GM12878 (cell line): ENCODE data around the gene CENPC. TPM values are rescaled to one million over a fixed set of nuclear protein-coding genes. Genes with fewer than 3 reads are reported as not detected.

Experiments
- ATAC-seq: fragments of 200-7000 bp; cut with Tn5 transposase; 3 replicates; pipeline ENCODE4 v1.9.1; 2020; ENCODE audit warnings: mild to moderate bottlenecking, moderate library complexity
- BruUV-seq: library from RNA; stranded (reverse); fragments of 400-500 nt; replicated peaks from 2 replicates; lab custom pipeline; 2021; lab: Mats Ljungman, UMichigan
- CTCF ChIA-PET: fragments of 300-600 bp; sonication (Branson Sonifier 250); formaldehyde crosslinking; extraction: SDS; loops from one replicate; lab custom pipeline; 2021; ENCODE audit warnings: inconsistent platforms; lab: Yijun Ruan, JAX
- POLR2A ChIA-PET: fragments of 350-600 bp; formaldehyde crosslinking; extraction: SDS; loops from one replicate; lab custom pipeline; 2021; ENCODE audit warnings: inconsistent platforms; lab: Charles Lee
- RAD21 ChIA-PET: fragments of 300-600 bp; sonication (Branson Sonifier 250); formaldehyde crosslinking; loops from one replicate; lab custom pipeline; 2023; ENCODE audit warnings: antibody characterized with exemption; ENCODE audit not compliant: unreplicated experiment; lab: Charles Lee
- SMC1A ChIA-PET: fragments of 300-600 bp; sonication (Branson Sonifier 250); formaldehyde crosslinking; loops from one replicate; lab custom pipeline; 2023; ENCODE audit not compliant: unreplicated experiment, uncharacterized antibody; lab: Charles Lee
- DNase-seq: peaks from one replicate; pipeline ENCODE4 v3.0.0-alpha.2; 2011; ENCODE audit warnings: low read depth, low spot score
- FAIRE-seq: peaks from 3 replicates; lab custom pipeline; 2011; peaks lifted over from hg19 to GRCh38; lab: Jason Lieb, UNC
- H2AFZ ChIP-seq: 2 replicates; pipeline ENCODE4 v1.6.0; 2011; ENCODE audit warnings: low read depth, low read length, control low read depth; ENCODE audit not compliant: control insufficient read depth
- H3K27ac ChIP-seq: 2 replicates; pipeline ENCODE4 v1.5.1; 2011; ENCODE audit warnings: control low read depth; ENCODE audit not compliant: control insufficient read depth, insufficient read depth
- H3K27me3 ChIP-seq, 2 experiments: replicated peaks in 1 of 2; 2 replicates each; pipeline versions ENCODE4 v1.6.0 to v1.6.1; 2011; ENCODE audit warnings: low read length in 1 of 2; ENCODE audit not compliant: control insufficient read depth in 2 of 2, insufficient read depth in 2 of 2
- H3K36me3 ChIP-seq, 2 experiments: 2 replicates each; pipeline ENCODE4 v1.5.1; 2011; ENCODE audit warnings: low read length in 1 of 2; ENCODE audit not compliant: control insufficient read depth in 2 of 2, insufficient read depth in 2 of 2
- H3K4me1 ChIP-seq: 2 replicates; pipeline ENCODE4 v1.6.1; 2011; ENCODE audit warnings: mild to moderate bottlenecking, low read length, moderate library complexity, mixed read lengths; ENCODE audit not compliant: control insufficient read depth, insufficient read depth
- H3K4me2 ChIP-seq: 2 replicates; pipeline ENCODE4 v1.6.0; 2011; ENCODE audit warnings: control low read depth; ENCODE audit not compliant: control insufficient read depth, insufficient read depth
- H3K4me3 ChIP-seq: fragments of 200-600 bp; sonication (generic); 2 replicates; pipeline ENCODE4 v1.5.1; 2016
- H3K79me2 ChIP-seq: 2 replicates; pipeline ENCODE4 v1.6.0; 2011; ENCODE audit warnings: low read length; ENCODE audit not compliant: control insufficient read depth, insufficient read depth
- H3K9ac ChIP-seq: 2 replicates; pipeline ENCODE4 v1.8.0; 2011; ENCODE audit warnings: low read length, control low read depth, mixed read lengths; ENCODE audit not compliant: control insufficient read depth, insufficient read depth
- H3K9me3 ChIP-seq: replicated peaks from 3 replicates; pipeline ENCODE4 v1.5.1; 2011; ENCODE audit warnings: mild to moderate bottlenecking, low read length; ENCODE audit not compliant: control insufficient read depth, insufficient read depth
- H4K20me1 ChIP-seq: 2 replicates; pipeline ENCODE4 v1.6.0; 2011; ENCODE audit not compliant: control insufficient read depth, insufficient read depth
- CEBPB ChIP-seq, 2 experiments: fragments of 150-350 bp in 1 of 2; IDR thresholded peaks; 2 replicates each; pipeline ENCODE4 v1.6.1; 2012 to 2014; ENCODE audit warnings: low read depth in 2 of 2, low read length in 2 of 2, borderline replicate concordance in 1 of 2, inconsistent platforms in 1 of 2
- CHD1 ChIP-seq: IDR thresholded peaks from 2 replicates; pipeline ENCODE4 v1.6.1; 2012; ENCODE audit warnings: low read depth, low read length, improper control_type of control experiment
- CHD2 ChIP-seq: IDR thresholded peaks from 2 replicates; pipeline ENCODE4 v1.6.1; 2011; ENCODE audit warnings: low read depth, low read length, improper control_type of control experiment, borderline replicate concordance
- CHD4 ChIP-seq: fragments of 200-600 bp; sonication (generic); IDR thresholded peaks from 2 replicates; pipeline ENCODE4 v1.6.1; 2016; ENCODE audit warnings: mild to moderate bottlenecking
- NFXL1 ChIP-seq: fragments of 450-650 bp; IDR thresholded peaks from 2 replicates; pipeline ENCODE4 v1.6.1; 2017; ENCODE audit warnings: antibody characterized with exemption, mild to moderate bottlenecking, borderline replicate concordance
- NR2F1 ChIP-seq: fragments of 450-650 bp; conservative IDR thresholded peaks from 2 replicates; pipeline ENCODE4 v1.6.1; 2017; ENCODE audit warnings: mild to moderate bottlenecking
- RUNX3 ChIP-seq: IDR thresholded peaks from 2 replicates; pipeline ENCODE4 v1.6.1; 2012; ENCODE audit warnings: low read length, inconsistent platforms
- SMC3 ChIP-seq: IDR thresholded peaks from 2 replicates; pipeline ENCODE4 v1.6.1; 2011; ENCODE audit warnings: low read length, improper control_type of control experiment, borderline replicate concordance
- STAT3 ChIP-seq: IDR thresholded peaks from 2 replicates; pipeline ENCODE4 v1.6.1; 2011; ENCODE audit warnings: low read depth, low read length, improper control_type of control experiment
- TARDBP ChIP-seq: IDR thresholded peaks from 2 replicates; pipeline ENCODE4 v1.6.1; 2016; ENCODE audit warnings: borderline replicate concordance
- ZNF217 ChIP-seq: fragments of 450-650 bp; IDR thresholded peaks from 2 replicates; pipeline ENCODE4 v1.6.1; 2017; ENCODE audit warnings: antibody characterized with exemption, mild to moderate bottlenecking
- ZSCAN29 ChIP-seq: fragments of 450-650 bp; IDR thresholded peaks from 2 replicates; pipeline ENCODE4 v1.6.1; 2017; ENCODE audit warnings: mild to moderate bottlenecking, moderate library complexity
- WGBS: methylation state at CpG from one replicate; pipeline ENCODE4 v1.1.6; 2016; ENCODE audit warnings: low lambda C conversion rate; ENCODE audit not compliant: insufficient replicate concordance, insufficient coverage; ENCODE audit errors: missing lambda C conversion rate; 5-methylcytosine and 5-hydroxymethylcytosine counted together
- in situ Hi-C: fragments of 300-500 bp; cut with MboI; formaldehyde crosslinking; loops from 9 replicates; pipeline ENCODE4 v1.14.3; 2018; ENCODE audit warnings: mixed read lengths
- intact Hi-C: fragments of 100-400 bp; cut with micrococcal nuclease; formaldehyde crosslinking; loops from one replicate; pipeline ENCODE4 v1.14.2; 2022; ENCODE audit not compliant: unreplicated experiment
- polyA plus RNA-seq, 11 experiments: library from polyadenylated mRNA; depleted of rRNA in 4 of 11; unstranded in 6 of 11; stranded (reverse) in 5 of 11; fragments of >200 nt; fragmentation: Nextera tagmentation in 4 of 11; fragmentation: Illumina TruSeq in 1 of 11; extraction: Ambion mirVana in 4 of 11; extraction: Trizol in 1 of 11; gene quantifications; 1 replicate in 1 of 11; 2 replicates in 10 of 11; pipeline versions ENCODE4 v1.2.1 to v1.2.3, GENCODE V29; 2011 to 2016; ENCODE audit warnings: inconsistent platforms in 2 of 11, missing spikeins in 2 of 11, low read depth in 1 of 11
- total RNA-seq, 4 experiments: library from RNA; depleted of rRNA in 3 of 4; stranded (reverse); fragments of >200 nt in 3 of 4; fragmentation: Illumina TruSeq in 1 of 4; extraction: Trizol in 1 of 4; gene quantifications; 2 replicates each; pipeline versions ENCODE4 v1.2.1 to v1.2.3, GENCODE V29; 2013 to 2021
- TF ChIP-seq, protein P1 (sequence below): fragments of 450-650 bp; IDR thresholded peaks from 2 replicates; pipeline ENCODE4 v1.6.1; 2016; ENCODE audit warnings: mild to moderate bottlenecking
- TF ChIP-seq, protein P2 (sequence below): IDR thresholded peaks from 2 replicates; pipeline ENCODE4 v1.6.1; 2012; ENCODE audit warnings: low read depth, low read length, improper control_type of control experiment

Gene CENPC
- total and polyA plus RNA-seq, 10 of the 15 experiments (the other 5 are each of a cell fraction or from before 2014, with no cell fraction given): 13.1 to 34.9 (median 20.3) TPM

DNA sequence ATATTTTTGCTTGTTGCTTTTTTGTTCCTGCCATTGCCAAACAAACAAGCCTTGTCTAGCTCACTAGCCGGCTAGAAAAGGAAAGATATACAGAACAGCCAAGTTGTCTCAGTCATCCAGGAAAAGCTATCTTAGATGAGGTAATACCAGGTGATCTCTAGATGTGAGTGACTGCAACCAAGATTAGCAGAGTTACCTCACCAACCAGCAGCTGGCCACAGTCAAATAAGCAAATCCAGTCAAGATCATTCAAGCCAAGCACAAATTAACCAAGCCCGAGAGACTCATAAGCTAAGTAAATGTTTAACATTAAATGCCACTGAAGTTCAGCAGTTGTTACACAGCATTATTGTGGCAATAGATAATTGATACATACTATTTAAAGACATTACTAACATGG is 108.6 kb downstream of the CENPC start:
- WGBS: 100% methylated on average over 2 of the region's 2 CpGs
- H2AFZ ChIP-seq: no peak overlapping the region
- H3K27ac ChIP-seq: no peak overlapping the region
- no peak overlapping the region for H3K4me3 ChIP-seq
- H3K4me1 ChIP-seq: no peaks in the 10 kb centered on the region
- in situ Hi-C loops: no loop called here
- CTCF ChIA-PET: interaction anchor here (1.2 kb wide), 1 partner anchor 21 kb away, joined by 3 read pairs; no protein-coding TSS in a partner anchor
- TF ChIP-seq, protein P1, sequence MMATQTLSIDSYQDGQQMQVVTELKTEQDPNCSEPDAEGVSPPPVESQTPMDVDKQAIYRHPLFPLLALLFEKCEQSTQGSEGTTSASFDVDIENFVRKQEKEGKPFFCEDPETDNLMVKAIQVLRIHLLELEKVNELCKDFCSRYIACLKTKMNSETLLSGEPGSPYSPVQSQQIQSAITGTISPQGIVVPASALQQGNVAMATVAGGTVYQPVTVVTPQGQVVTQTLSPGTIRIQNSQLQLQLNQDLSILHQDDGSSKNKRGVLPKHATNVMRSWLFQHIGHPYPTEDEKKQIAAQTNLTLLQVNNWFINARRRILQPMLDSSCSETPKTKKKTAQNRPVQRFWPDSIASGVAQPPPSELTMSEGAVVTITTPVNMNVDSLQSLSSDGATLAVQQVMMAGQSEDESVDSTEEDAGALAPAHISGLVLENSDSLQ: peak; percentile 25; the same call in 1 of the 2 replicates
- TF ChIP-seq, protein P2, sequence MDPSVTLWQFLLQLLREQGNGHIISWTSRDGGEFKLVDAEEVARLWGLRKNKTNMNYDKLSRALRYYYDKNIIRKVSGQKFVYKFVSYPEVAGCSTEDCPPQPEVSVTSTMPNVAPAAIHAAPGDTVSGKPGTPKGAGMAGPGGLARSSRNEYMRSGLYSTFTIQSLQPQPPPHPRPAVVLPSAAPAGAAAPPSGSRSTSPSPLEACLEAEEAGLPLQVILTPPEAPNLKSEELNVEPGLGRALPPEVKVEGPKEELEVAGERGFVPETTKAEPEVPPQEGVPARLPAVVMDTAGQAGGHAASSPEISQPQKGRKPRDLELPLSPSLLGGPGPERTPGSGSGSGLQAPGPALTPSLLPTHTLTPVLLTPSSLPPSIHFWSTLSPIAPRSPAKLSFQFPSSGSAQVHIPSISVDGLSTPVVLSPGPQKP: no peak
- intact Hi-C loops: no loop called here
- no peaks in the 10 kb centered on the region for H3K36me3 ChIP-seq
- POLR2A ChIA-PET: no interaction called here
- BruUV-seq: no TSS peak
- no peaks in the 10 kb centered on the region for H3K79me2 ChIP-seq
- no peaks in the 10 kb centered on the region for H4K20me1 ChIP-seq
- FAIRE-seq (no peak), DNase-seq (peak; percentile 8), ATAC-seq (peak; percentile 81)
- H3K9ac ChIP-seq: no peak overlapping the region
- H3K27me3 ChIP-seq: no peaks in the 10 kb centered on the region
- no peak overlapping the region for H3K4me2 ChIP-seq
- SMC1A ChIA-PET: no interaction called here
- RAD21 ChIA-PET: no interaction called here
- H3K9me3 ChIP-seq: no peaks in the 10 kb centered on the region

DNA sequence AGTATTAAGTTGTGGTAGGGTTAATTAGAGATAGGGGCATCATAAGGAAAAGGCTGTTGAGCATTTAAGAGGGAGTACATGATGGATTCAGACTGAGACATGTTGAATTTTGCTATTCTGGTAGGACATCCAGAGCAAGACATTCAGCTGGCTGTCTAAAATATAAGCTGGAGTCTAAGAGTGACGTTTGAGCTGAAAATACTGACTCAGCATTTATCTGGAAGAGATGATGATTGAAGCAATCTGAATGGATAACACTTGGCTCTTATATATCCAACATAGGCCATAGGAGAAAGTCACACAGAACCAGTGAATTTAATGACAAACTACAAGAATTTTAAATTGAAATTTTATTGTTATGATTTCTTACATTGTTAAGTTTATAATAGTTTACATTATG is 114.3 kb downstream of the CENPC start:
- Histone ChIP-seq H3K4me1 (no peaks in the 10 kb centered on the region), H3K4me3 (no peak overlapping the region), H3K9me3 (no peaks in the 10 kb centered on the region), H2AFZ (no peak overlapping the region), H3K27ac (no peak overlapping the region), H3K27me3 (no peaks in the 10 kb centered on the region), H3K36me3 (no peaks in the 10 kb centered on the region), H3K4me2 (no peak overlapping the region), H4K20me1 (no peaks in the 10 kb centered on the region), H3K9ac (no peak overlapping the region), H3K79me2 (no peaks in the 10 kb centered on the region)
- in situ Hi-C loops (no loop called here), intact Hi-C loops (no loop called here)
- POLR2A ChIA-PET: no interaction called here
- DNase-seq (no peak), ATAC-seq (no peak), FAIRE-seq (no peak)
- 0% methylated on average over 1 of the region's 1 CpG for WGBS
- SMC1A ChIA-PET: no interaction called here
- CTCF ChIA-PET: no interaction called here
- RAD21 ChIA-PET: no interaction called here
- BruUV-seq: no TSS peak
- TF ChIP-seq SMC3 (no peak), CHD4 (no peak), CEBPB (IDR thresholded peaks at IDR 0.05; ENCODE audit: borderline replicate concordance in 1 of 2, low read depth in 2 of 2, low read length in 2 of 2) (no peak), STAT3 (no peak), NFXL1 (no peak), CHD1 (no peak), RUNX3 (no peak), TARDBP (no peak), ZSCAN29 (no peak), NR2F1 (no peak), CHD2 (no peak), ZNF217 (no peak)
- TF ChIP-seq, protein P1: no peak
